DND-41 (cell line): ENCODE data around the gene ATP1A1.

Experiments used
- ATAC-seq: fragments of 200-7000 bp; cut with Tn5 transposase; 3 replicates; pipeline ENCODE4 v1.9.1; 2021; ENCODE audit warnings: low read depth; ENCODE audit not compliant: insufficient read depth
- DNase-seq: peaks from one replicate; pipeline ENCODE4 v3.0.0-alpha.2; 2020
- H2AFZ ChIP-seq: 2 replicates; pipeline ENCODE4 v1.6.0; 2012; ENCODE audit warnings: low read depth, low read length
- H3K27ac ChIP-seq: 2 replicates; pipeline ENCODE4 v1.5.1; 2012; ENCODE audit warnings: low read length, inconsistent platforms
- H3K27me3 ChIP-seq: fragments of 200-600 bp; sonication (generic); 2 replicates; pipeline ENCODE4 v1.6.0; 2012; ENCODE audit warnings: low read length, mild to moderate bottlenecking, inconsistent platforms; ENCODE audit not compliant: insufficient read depth, poor library complexity
- H3K36me3 ChIP-seq: 2 replicates; pipeline ENCODE4 v1.5.1; 2012; ENCODE audit warnings: low read length, inconsistent platforms; ENCODE audit not compliant: insufficient read depth
- H3K4me1 ChIP-seq: 2 replicates; pipeline ENCODE4 v1.5.1; 2012; ENCODE audit warnings: mild to moderate bottlenecking, low read length; ENCODE audit not compliant: insufficient read depth
- H3K4me2 ChIP-seq: 2 replicates; pipeline ENCODE4 v1.6.0; 2012; ENCODE audit warnings: mild to moderate bottlenecking, moderate library complexity, low read length, inconsistent platforms; ENCODE audit not compliant: insufficient read depth
- H3K4me3 ChIP-seq, 2 experiments: fragments of 200-600 bp in 1 of 2; shearing (Covaris generic) in 1 of 2; 2 replicates each; pipeline ENCODE4 v1.5.1; 2012 to 2016; ENCODE audit warnings: inconsistent platforms in 2 of 2, low read length in 2 of 2, mild to moderate bottlenecking in 2 of 2, low read depth in 1 of 2, moderate library complexity in 1 of 2
- H3K79me2 ChIP-seq: 2 replicates; pipeline ENCODE4 v1.6.0; 2012; ENCODE audit warnings: low read length, inconsistent platforms; ENCODE audit not compliant: insufficient read depth
- H3K9ac ChIP-seq: 2 replicates; pipeline ENCODE4 v1.6.0; 2012; ENCODE audit warnings: low read depth, mild to moderate bottlenecking, inconsistent platforms, low read length, moderate library complexity
- H3K9me3 ChIP-seq: 2 replicates; pipeline ENCODE4 v1.5.1; 2012; ENCODE audit warnings: low read length, moderate library complexity, mild to moderate bottlenecking, inconsistent platforms; ENCODE audit not compliant: insufficient read depth, severe bottlenecking
- H4K20me1 ChIP-seq: 2 replicates; pipeline ENCODE4 v1.6.0; 2012; ENCODE audit warnings: low read length; ENCODE audit not compliant: insufficient read depth
- CTCF ChIP-seq: IDR thresholded peaks from 2 replicates; pipeline ENCODE4 v1.5.1; 2012; ENCODE audit warnings: borderline replicate concordance, low read length, moderate library complexity, mild to moderate bottlenecking; ENCODE audit not compliant: poor library complexity, severe bottlenecking; ENCODE audit errors: extremely low read depth
- EZH2 ChIP-seq: IDR thresholded peaks from 3 replicates; pipeline ENCODE4 v1.6.1; 2012; ENCODE audit warnings: borderline replicate concordance, low read depth, mild to moderate bottlenecking, moderate library complexity, low read length, inconsistent platforms; ENCODE audit not compliant: severe bottlenecking

The ATP1A1 gene

DNA sequence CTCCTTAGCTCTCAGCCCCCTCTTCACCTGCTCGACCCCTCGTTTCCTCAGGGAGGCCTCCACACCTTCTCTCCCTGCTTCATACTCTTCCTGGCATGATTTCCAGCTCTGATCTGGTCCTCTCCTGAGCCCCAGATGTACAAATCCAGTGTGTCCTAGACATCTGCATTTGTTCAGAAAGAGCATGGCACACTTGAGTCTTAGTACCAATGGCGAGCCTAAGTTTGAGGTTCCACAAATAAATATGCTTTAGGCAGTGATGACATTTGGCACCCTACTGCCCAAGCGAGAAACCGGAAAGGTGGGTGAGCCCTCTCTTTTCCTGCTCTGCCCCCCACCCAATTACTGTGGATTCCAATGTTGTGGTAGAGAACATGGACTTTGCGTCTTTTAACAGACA lies 34.0 kb downstream of the ATP1A1 start:
- DNase-seq, result no peak
- Histone ChIP-seq H3K9ac (no peak overlapping the region), H4K20me1 (no peaks in the 10 kb centered on the region), H3K27ac (no peak overlapping the region), H2AFZ (no peak overlapping the region), H3K4me2 (no peak overlapping the region), H3K4me3 (no peak overlapping the region), H3K4me1 (no peaks in the 10 kb centered on the region), H3K9me3 (no peaks in the 10 kb centered on the region), H3K36me3 (peaks cover 50% of the 10 kb centered on the region), H3K27me3 (no peaks in the 10 kb centered on the region), H3K79me2 (no peaks in the 10 kb centered on the region)
- ATAC-seq, result no peak
- TF ChIP-seq CTCF, result no peak
- TF ChIP-seq EZH2, result no peak

DNA sequence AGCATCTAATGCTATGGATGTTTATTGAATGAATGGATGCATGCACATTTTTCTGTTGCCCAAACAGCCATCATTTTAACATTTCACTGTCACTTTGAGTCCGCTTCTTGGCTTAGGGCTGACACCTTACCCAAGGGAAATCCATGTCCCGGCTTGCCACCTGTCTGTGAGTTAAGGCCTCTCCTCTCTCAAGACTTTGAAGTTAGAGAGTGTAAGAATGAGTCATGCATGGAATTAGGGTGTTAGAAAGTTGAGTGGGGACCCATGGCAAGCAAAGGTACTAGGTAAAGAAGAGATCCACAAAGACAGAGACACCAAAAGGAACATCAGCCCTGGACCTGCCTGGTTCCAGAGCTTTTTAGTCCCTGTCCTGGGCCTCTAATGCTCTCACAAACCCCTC lies 35.1 kb downstream of the ATP1A1 start:
- H3K9ac ChIP-seq, result no peak overlapping the region
- no peak for TF ChIP-seq CTCF
- TF ChIP-seq EZH2, result no peak
- no peaks in the 10 kb centered on the region for H3K4me1 ChIP-seq
- H3K36me3 ChIP-seq, result peaks cover 38% of the 10 kb centered on the region
- ATAC-seq, result no peak
- DNase-seq, result no peak
- H3K4me3 ChIP-seq, result no peak overlapping the region
- H4K20me1 ChIP-seq, result no peaks in the 10 kb centered on the region
- H3K27ac ChIP-seq, result no peak overlapping the region
- no peaks in the 10 kb centered on the region for H3K9me3 ChIP-seq
- no peak overlapping the region for H2AFZ ChIP-seq
- H3K4me2 ChIP-seq, result no peak overlapping the region
- H3K27me3 ChIP-seq, result no peaks in the 10 kb centered on the region
- no peaks in the 10 kb centered on the region for H3K79me2 ChIP-seq

GRCh38 chr1:116408803-116409720 lies 36.0 kb downstream of the ATP1A1 start:
- H3K36me3 ChIP-seq, result peaks cover 30% of the 10 kb centered on the region

More at GRCh38 chr1:116408803-116409720, 36.0 kb downstream of the ATP1A1 start:
- H3K27ac ChIP-seq, result no peak overlapping the region
- no peak overlapping the region for H3K4me3 ChIP-seq
- no peak overlapping the region for H2AFZ ChIP-seq
- no peak for ATAC-seq
- H3K9ac ChIP-seq, result no peak overlapping the region
- H3K79me2 ChIP-seq, result no peaks in the 10 kb centered on the region
- no peaks in the 10 kb centered on the region for H4K20me1 ChIP-seq
- no peaks in the 10 kb centered on the region for H3K4me1 ChIP-seq
- no peak for TF ChIP-seq CTCF
- no peak for TF ChIP-seq EZH2
- H3K4me2 ChIP-seq, result no peak overlapping the region
- DNase-seq, result no peak
- H3K27me3 ChIP-seq, result no peaks in the 10 kb centered on the region
- no peaks in the 10 kb centered on the region for H3K9me3 ChIP-seq
